ENCODE data around the gene LEF1. TPM values are rescaled to one million over a fixed set of nuclear protein-coding genes. Genes with fewer than 3 reads are reported as not detected.

The LEF1 gene
- total RNA-seq, 1 experiment from 2014 or later = 0.54 TPM

GRCh38 chr4:108146336-108146735 is 22.4 kb downstream of the LEF1 start:
- intact Hi-C loops (cut with micrococcal nuclease; ENCODE audit: unreplicated experiment) = no loop called here
- BruUV-seq (replicated peaks) = no TSS peak
- in situ Hi-C loops (cut with HindIII; ENCODE audit: low pct_unique_long_range_greater_than_20kb, low sequenced_read_pairs) = no loop called here

DNA sequence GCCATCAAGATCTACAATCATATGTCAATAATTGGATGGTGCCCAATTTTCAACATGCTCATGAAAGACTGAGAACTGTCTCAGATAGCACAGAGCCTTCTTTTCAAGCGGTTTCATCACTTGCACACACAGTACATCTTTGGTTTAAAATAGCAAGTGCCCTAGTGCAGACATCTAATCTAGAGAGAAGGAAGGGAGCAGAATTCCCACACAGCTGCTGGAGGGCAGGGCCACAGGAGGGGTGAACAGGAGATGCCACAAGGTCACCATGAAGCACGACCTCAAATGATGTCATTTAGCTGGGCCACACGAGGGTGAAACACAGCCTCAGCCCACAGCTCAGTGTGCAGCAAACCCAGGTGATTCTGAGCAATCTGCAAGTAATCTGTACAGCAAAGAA is 24.3 kb downstream of the LEF1 start:
- Histone ChIP-seq H3K36me3 (ENCODE audit: control insufficient read depth, insufficient read depth, low read length) (no peaks in the 10 kb centered on the region), H3K27me3 (ENCODE audit: control insufficient read depth, insufficient read depth, low read length) (peaks cover 2% of the 10 kb centered on the region; the same call in 1 of the 2 replicates), H3K9me3 (ENCODE audit: control insufficient read depth, insufficient read depth, low read depth, low read length) (no peaks in the 10 kb centered on the region), H3K4me1 (ENCODE audit: control insufficient read depth, insufficient read depth, low read length) (no peaks in the 10 kb centered on the region), H3K27ac (ENCODE audit: low read length) (no peak overlapping the region), H3K4me3 (ENCODE audit: low read depth in 2 of 2, low read length in 2 of 2) (no peak overlapping the region)
- in situ Hi-C loops (cut with HindIII; ENCODE audit: low pct_unique_long_range_greater_than_20kb, low sequenced_read_pairs) = no loop called here
- POLR2A ChIA-PET = no interaction called here
- CTCF ChIA-PET = no interaction called here
- DNase-seq (ENCODE audit: low read depth, low spot score) (no peak), ATAC-seq (no peak)
- intact Hi-C loops (cut with micrococcal nuclease; ENCODE audit: unreplicated experiment) = no loop called here
- BruUV-seq (replicated peaks) = no TSS peak
- TF ChIP-seq POLR2AphosphoS5 (IDR thresholded peaks at IDR 0.05; ENCODE audit: low read depth, low read length) = no peak
- TF ChIP-seq REST (IDR thresholded peaks at IDR 0.05; ENCODE audit: insufficient read depth in 1 of 2, low read depth in 2 of 2, low read length in 1 of 2) = no peak
- no peak for TF ChIP-seq CTCF (IDR thresholded peaks at IDR 0.05)
- TF ChIP-seq SIN3A (IDR thresholded peaks at IDR 0.05; ENCODE audit: borderline replicate concordance, insufficient read depth, low read depth, low read length) = no peak
- no peak for TF ChIP-seq TCF7L2 (IDR thresholded peaks at IDR 0.05; ENCODE audit: low read depth, low read length)

More at GRCh38 chr4:108146336-108146735, 22.4 kb downstream of the LEF1 start:
- no peaks in the 10 kb centered on the region for H3K9me3 ChIP-seq (ENCODE audit: control insufficient read depth, insufficient read depth, low read depth, low read length)
- ChIA-PET CTCF (no interaction called here), POLR2A (no interaction called here)
- H3K27me3 ChIP-seq (ENCODE audit: control insufficient read depth, insufficient read depth, low read length) = peaks cover 2% of the 10 kb centered on the region
- no peaks in the 10 kb centered on the region for H3K4me1 ChIP-seq (ENCODE audit: control insufficient read depth, insufficient read depth, low read length)
- TF ChIP-seq REST (IDR thresholded peaks at IDR 0.05; ENCODE audit: insufficient read depth in 1 of 2, low read depth in 2 of 2, low read length in 1 of 2) = no peak
- TF ChIP-seq CTCF (IDR thresholded peaks at IDR 0.05) = no peak
- no peak for TF ChIP-seq SIN3A (IDR thresholded peaks at IDR 0.05; ENCODE audit: borderline replicate concordance, insufficient read depth, low read depth, low read length)
- TF ChIP-seq TCF7L2 (IDR thresholded peaks at IDR 0.05; ENCODE audit: low read depth, low read length) = no peak
- no peak for TF ChIP-seq POLR2AphosphoS5 (IDR thresholded peaks at IDR 0.05; ENCODE audit: low read depth, low read length)
- no peaks in the 10 kb centered on the region for H3K36me3 ChIP-seq (ENCODE audit: control insufficient read depth, insufficient read depth, low read length)
- no peak overlapping the region for H3K27ac ChIP-seq (ENCODE audit: low read length)
- ATAC-seq = no peak
- no peak for DNase-seq (ENCODE audit: low read depth, low spot score)
- no peak overlapping the region for H3K4me3 ChIP-seq (ENCODE audit: low read depth in 2 of 2, low read length in 2 of 2)
